Activated T-cell treated with anti-CD3 and anti-CD28 coated beads, Interleukin-2, amount 50 U/mL, for 72 hours (primary cell): ENCODE data around the gene FBXL13. TPM values are rescaled to one million over a fixed set of nuclear protein-coding genes. Genes with fewer than 3 reads are reported as not detected.
"Not testable (repeated sequence)": the region's sequence is repeated elsewhere in the genome, so short reads cannot be mapped to it uniquely, and the experiment has no call there.

ENCODE experiments used
- ATAC-seq, 2 donors: fragments of 150-1000 bp; cut with Tn5 transposase; replicated peaks in 1 of 2; 2 replicates each; pipeline ENCODE4 v1.10.0; 2021; ENCODE audit warnings: moderate library complexity in 2 of 2, mild to moderate bottlenecking in 1 of 2
- DNase-seq, 2 donors: peaks; one replicate each; pipeline ENCODE4 v3.0.0; 2021 to 2022; ENCODE audit warnings: mixed read lengths in 1 of 2
- H3K27ac Mint-ChIP-seq: one replicate; pipeline ENCODE4 v1.8.0; 2022; ENCODE audit warnings: mild to moderate bottlenecking, moderate library complexity, mixed read lengths
- H3K27me3 Mint-ChIP-seq: one replicate; pipeline ENCODE4 v1.8.0; 2022; ENCODE audit warnings: low read depth, mixed read lengths
- H3K36me3 Mint-ChIP-seq, 2 donors: one replicate each; pipeline ENCODE4 v1.8.0; 2022; ENCODE audit warnings: mixed read lengths in 2 of 2, mild to moderate bottlenecking in 1 of 2; ENCODE audit not compliant: insufficient read depth in 2 of 2
- H3K4me1 Mint-ChIP-seq: one replicate; pipeline ENCODE4 v1.8.0; 2022; ENCODE audit warnings: low read depth, mixed read lengths
- H3K4me3 Mint-ChIP-seq, 2 donors: one replicate each; pipeline ENCODE4 v1.8.0; 2022; ENCODE audit warnings: mild to moderate bottlenecking in 2 of 2, mixed read lengths in 2 of 2, moderate library complexity in 2 of 2
- H3K9me3 Mint-ChIP-seq, 2 donors: one replicate each; pipeline ENCODE4 v1.8.0; 2022; ENCODE audit warnings: mixed read lengths in 2 of 2
- total RNA-seq, 2 donors: library from RNA; stranded (reverse); gene quantifications; one replicate each; pipeline ENCODE4 v1.2.3, GENCODE V29; 2022

FBXL13 gene
- total RNA-seq, 2 donors from 2014 or later, result 1.0 to 1.1 TPM

GRCh38 chr7:102985176-102985783, 89.3 kb downstream of the FBXL13 start:
- Mint-ChIP-seq H3K4me1 (no peaks in the 10 kb centered on the region), H3K27me3 (no peaks in the 10 kb centered on the region), H3K27ac (no peak overlapping the region), H3K9me3 (no peaks in the 10 kb centered on the region), H3K36me3 (no peaks in the 10 kb centered on the region), H3K4me3 (no peak overlapping the region)
- DNase-seq (no peak), ATAC-seq (no peak)

DNA sequence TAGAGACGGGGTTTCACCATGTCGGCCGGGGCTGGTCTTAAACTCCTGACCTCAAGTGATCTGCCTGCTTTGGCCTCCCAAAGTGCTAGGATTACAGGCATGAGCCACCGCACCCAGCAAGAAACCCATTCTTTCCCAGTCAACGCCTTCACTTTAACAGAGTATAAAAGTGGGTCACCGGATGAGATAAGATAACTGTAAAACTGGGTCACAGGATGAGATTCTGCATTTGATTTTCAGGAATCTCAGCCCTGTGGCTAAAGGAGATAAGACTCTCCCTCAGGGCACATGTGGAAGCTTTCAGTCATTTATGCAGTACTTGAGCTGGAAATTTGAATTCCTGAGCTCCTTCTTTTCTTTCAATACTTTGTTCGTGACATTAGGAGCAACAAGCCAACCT, 91.0 kb downstream of the FBXL13 start:
- ATAC-seq, result no peak
- no peak overlapping the region for H3K4me3 Mint-ChIP-seq
- H3K9me3 Mint-ChIP-seq, result no peaks in the 10 kb centered on the region
- H3K36me3 Mint-ChIP-seq, result no peaks in the 10 kb centered on the region
- DNase-seq, result no peak
- H3K27me3 Mint-ChIP-seq, result no peaks in the 10 kb centered on the region
- H3K4me1 Mint-ChIP-seq, result no peaks in the 10 kb centered on the region
- no peak overlapping the region for H3K27ac Mint-ChIP-seq

- no peak overlapping the region for H3K27ac Mint-ChIP-seq
Measured at GRCh38 chr7:102982235-102982634, 92.4 kb downstream of the FBXL13 start.

GRCh38 chr7:102981451-102981850, 93.1 kb downstream of the FBXL13 start:
- Mint-ChIP-seq H3K4me3 (no peak overlapping the region), H3K36me3 (no peaks in the 10 kb centered on the region), H3K27me3 (no peaks in the 10 kb centered on the region), H3K27ac (no peak overlapping the region), H3K4me1 (no peaks in the 10 kb centered on the region), H3K9me3 (no peaks in the 10 kb centered on the region)
- DNase-seq (no peak), ATAC-seq (no peak)

More at GRCh38 chr7:102982235-102982634, 92.4 kb downstream of the FBXL13 start:
- DNase-seq, result no peak
- H3K27me3 Mint-ChIP-seq, result no peaks in the 10 kb centered on the region
- H3K9me3 Mint-ChIP-seq, result no peaks in the 10 kb centered on the region
- H3K4me3 Mint-ChIP-seq, result no peak overlapping the region
- H3K36me3 Mint-ChIP-seq, result no peaks in the 10 kb centered on the region
- no peaks in the 10 kb centered on the region for H3K4me1 Mint-ChIP-seq
- no peak for ATAC-seq

DNA sequence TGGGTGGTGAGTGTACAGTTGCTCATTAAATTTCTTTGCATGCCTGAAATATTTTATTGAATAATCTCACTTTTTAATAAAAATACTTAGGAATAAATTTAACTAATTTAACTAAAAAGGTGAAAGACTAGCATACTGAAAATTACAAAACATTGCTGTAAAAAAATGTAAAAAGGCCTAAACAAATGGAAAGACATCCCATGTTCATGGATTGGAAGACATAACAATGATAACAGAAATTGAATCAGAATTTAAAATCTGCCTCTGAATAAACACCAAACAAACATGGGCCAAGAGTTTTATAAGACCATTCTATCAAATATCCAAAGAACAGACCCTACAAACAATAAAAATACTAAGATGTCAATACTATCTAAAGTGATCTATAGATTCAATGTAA, 94.9 kb downstream of the FBXL13 start:
- Mint-ChIP-seq H3K27me3 (no peaks in the 10 kb centered on the region), H3K4me1 (no peaks in the 10 kb centered on the region), H3K4me3 (no peak overlapping the region), H3K36me3 (no peaks in the 10 kb centered on the region), H3K27ac (no peak overlapping the region), H3K9me3 (no peaks in the 10 kb centered on the region)
- ATAC-seq, result no peak
- DNase-seq, result no peak

DNA sequence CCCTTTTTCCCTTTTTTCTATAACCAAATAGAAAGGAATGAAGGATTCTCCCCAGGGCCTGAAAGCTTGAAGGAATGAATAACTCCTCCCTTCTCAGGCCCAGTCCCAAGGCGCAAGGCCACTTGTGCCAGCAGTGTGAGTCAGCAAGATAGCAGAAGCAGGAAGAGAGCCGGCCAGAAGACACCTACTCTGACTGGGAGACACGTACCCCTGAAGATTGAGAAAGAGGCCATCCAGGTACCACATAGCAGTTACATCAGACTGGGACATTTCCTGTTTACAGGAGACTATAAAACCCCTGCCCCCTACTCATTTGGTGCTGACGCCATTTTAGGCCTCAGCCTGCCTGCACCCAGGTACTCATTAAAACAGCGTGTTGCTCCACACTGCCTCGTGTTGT, 96.3 kb downstream of the FBXL13 start:
- H3K36me3 Mint-ChIP-seq, result no peaks in the 10 kb centered on the region
- no peak for DNase-seq
- no peaks in the 10 kb centered on the region for H3K27me3 Mint-ChIP-seq
- no peaks in the 10 kb centered on the region for H3K9me3 Mint-ChIP-seq
- no peak for ATAC-seq
- no peaks in the 10 kb centered on the region for H3K4me1 Mint-ChIP-seq
- H3K27ac Mint-ChIP-seq, result no peak overlapping the region
- H3K4me3 Mint-ChIP-seq, result no peak overlapping the region

- not testable (repeated sequence) for H3K9me3 Mint-ChIP-seq, H3K27ac Mint-ChIP-seq, ATAC-seq, H3K27me3 Mint-ChIP-seq, H3K4me1 Mint-ChIP-seq, DNase-seq, H3K36me3 Mint-ChIP-seq, H3K4me3 Mint-ChIP-seq
Measured at GRCh38 chr7:102977586-102977985, 97.0 kb downstream of the FBXL13 start.

- H3K36me3 Mint-ChIP-seq, result no peaks in the 10 kb centered on the region
- no peaks in the 10 kb centered on the region for H3K27me3 Mint-ChIP-seq
- no peak overlapping the region for H3K4me3 Mint-ChIP-seq
- no peaks in the 10 kb centered on the region for H3K9me3 Mint-ChIP-seq
- no peaks in the 10 kb centered on the region for H3K4me1 Mint-ChIP-seq
- no peak for DNase-seq
- ATAC-seq, result no peak
- H3K27ac Mint-ChIP-seq, result no peak overlapping the region
Measured at GRCh38 chr7:102976493-102976892, 98.1 kb downstream of the FBXL13 start.

DNA sequence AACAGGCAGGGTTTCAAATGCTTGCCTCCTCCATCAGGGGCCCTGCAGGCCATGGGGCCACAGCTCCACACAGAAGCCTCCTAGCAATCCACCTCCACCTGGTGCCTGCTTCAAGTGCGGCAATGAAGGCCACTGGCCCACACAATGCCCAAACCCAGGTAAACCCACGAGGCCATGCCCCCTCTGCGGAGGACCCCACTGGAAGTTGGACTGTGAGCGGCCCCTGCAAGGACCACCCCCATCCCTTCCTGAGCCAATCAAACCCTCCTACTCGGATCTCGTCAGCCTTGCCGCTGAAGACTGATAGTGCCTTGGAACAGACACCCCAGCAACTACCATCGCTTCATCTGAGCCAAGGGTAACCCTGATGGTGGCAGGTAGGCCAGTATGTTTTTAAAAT, 98.7 kb downstream of the FBXL13 start:
- Mint-ChIP-seq H3K4me1 (no peaks in the 10 kb centered on the region), H3K9me3 (no peaks in the 10 kb centered on the region), H3K4me3 (no peak overlapping the region)

DNA sequence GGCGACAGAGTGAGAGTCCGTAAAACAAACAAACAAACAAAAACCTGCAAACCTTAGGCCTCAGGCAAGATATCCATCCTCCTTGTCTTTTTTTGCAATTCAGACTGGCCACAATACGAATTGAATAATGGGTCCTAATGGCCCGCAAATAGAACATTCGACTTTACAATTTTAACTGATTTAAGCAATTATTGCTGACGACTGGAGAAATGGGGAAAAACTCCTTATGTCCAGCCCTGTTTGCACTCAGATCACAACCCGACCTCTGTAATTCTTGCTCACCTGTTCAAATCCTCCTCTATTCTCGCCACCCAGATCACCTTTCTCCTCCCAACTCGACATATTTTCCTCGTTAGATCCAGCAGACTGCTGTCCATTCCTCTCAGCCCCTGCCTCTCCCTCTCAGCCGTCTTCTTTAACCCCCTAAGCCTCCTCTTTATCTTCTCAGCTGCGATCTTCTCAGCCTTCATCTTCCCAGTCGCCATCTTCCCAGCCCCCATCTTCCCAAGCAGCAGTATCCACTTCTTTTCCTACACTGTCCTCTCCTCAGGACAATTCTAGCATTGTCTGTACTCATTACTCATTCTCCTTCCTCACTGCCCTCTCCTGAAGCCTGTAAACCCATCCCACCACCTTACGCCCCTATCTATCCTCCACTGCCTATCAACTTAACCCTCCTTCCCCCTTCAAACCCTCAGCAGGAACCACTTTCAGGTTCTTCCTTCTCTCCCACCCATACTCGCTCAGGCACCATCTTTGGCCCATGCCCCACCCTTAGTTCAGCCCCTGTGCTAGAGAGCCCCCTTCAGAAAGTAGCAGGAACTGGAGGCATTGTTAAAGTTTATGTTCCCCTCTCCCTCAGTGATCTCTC, 100.0 kb downstream of the FBXL13 start:
- DNase-seq, result no peak
- H3K27me3 Mint-ChIP-seq, result no peaks in the 10 kb centered on the region
- no peak for ATAC-seq
- no peak overlapping the region for H3K27ac Mint-ChIP-seq
- no peaks in the 10 kb centered on the region for H3K4me1 Mint-ChIP-seq
- no peaks in the 10 kb centered on the region for H3K9me3 Mint-ChIP-seq
- H3K36me3 Mint-ChIP-seq, result no peaks in the 10 kb centered on the region
- H3K4me3 Mint-ChIP-seq, result no peak overlapping the region

More for the DNA sequence above, 98.7 kb downstream of the FBXL13 start:
- H3K36me3 Mint-ChIP-seq, result no peaks in the 10 kb centered on the region
- no peak overlapping the region for H3K27ac Mint-ChIP-seq
- no peaks in the 10 kb centered on the region for H3K27me3 Mint-ChIP-seq
- no peak for ATAC-seq
- DNase-seq, result no peak

GRCh38 chr7:102973096-102973802, 101.3 kb downstream of the FBXL13 start:
- Mint-ChIP-seq H3K27ac (no peak overlapping the region), H3K4me3 (no peak overlapping the region), H3K36me3 (no peaks in the 10 kb centered on the region), H3K27me3 (no peaks in the 10 kb centered on the region), H3K4me1 (no peaks in the 10 kb centered on the region), H3K9me3 (no peaks in the 10 kb centered on the region)
- DNase-seq (no peak), ATAC-seq (no peak)

DNA sequence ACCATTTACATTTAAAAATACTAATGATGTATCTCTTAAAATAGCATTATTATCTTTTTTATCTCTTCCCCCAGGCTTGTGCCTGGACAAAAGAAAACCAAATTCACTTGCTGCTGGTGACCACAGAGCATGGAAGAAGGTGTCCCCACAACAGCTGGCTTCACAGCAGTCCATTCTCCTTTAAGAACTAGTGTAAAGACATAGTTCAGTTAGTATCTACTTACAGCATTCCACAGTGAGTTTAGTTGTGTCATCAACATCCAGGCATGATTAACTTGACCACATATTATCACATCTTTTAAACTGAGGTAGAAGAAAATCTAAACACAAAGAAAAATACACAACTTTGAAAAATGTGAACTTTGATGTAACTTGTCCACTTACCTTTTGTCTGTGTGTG, 106.8 kb downstream of the FBXL13 start:
- H3K27ac Mint-ChIP-seq, result no peak overlapping the region
- H3K9me3 Mint-ChIP-seq, result no peaks in the 10 kb centered on the region

GRCh38 chr7:102966465-102966864, 108.1 kb downstream of the FBXL13 start:
- DNase-seq (no peak), ATAC-seq (no peak)
- Mint-ChIP-seq H3K36me3 (no peaks in the 10 kb centered on the region), H3K4me1 (no peaks in the 10 kb centered on the region), H3K27ac (no peak overlapping the region), H3K9me3 (no peaks in the 10 kb centered on the region), H3K27me3 (no peaks in the 10 kb centered on the region), H3K4me3 (no peak overlapping the region)

More for the DNA sequence above, 106.8 kb downstream of the FBXL13 start:
- no peak overlapping the region for H3K4me3 Mint-ChIP-seq
- H3K27me3 Mint-ChIP-seq, result no peaks in the 10 kb centered on the region
- DNase-seq (no peak), ATAC-seq (no peak)
- H3K4me1 Mint-ChIP-seq, result no peaks in the 10 kb centered on the region
- H3K36me3 Mint-ChIP-seq, result no peaks in the 10 kb centered on the region
